Measurements from ENCODE around the gene PKD2. TPM values are rescaled to one million over a fixed set of nuclear protein-coding genes. Genes with fewer than 3 reads are reported as not detected.

Gene PKD2
- total RNA-seq (2021), result 35.7 and 38.4 TPM in 2 replicates
- long read RNA-seq, full-length matches to known transcripts, result 2 of 19 reads
- long read RNA-seq, partial matches to known transcripts, result 8 of 19 reads
- long read RNA-seq, other reads (novel, unspliced or antisense), result 9 of 19 reads

- Histone ChIP-seq H4K20me1 (ENCODE audit: control insufficient read depth, insufficient read depth, insufficient read length) (no peaks in the 10 kb centered on the region), H3K4me1 (ENCODE audit: insufficient read depth, low read length) (peaks cover 14% of the 10 kb centered on the region; the same call in 1 of the 2 replicates), H3K9ac (ENCODE audit: extremely low read depth, insufficient read length, low read length) (peak within 1 kb of the TSS; percentile 64), H3K18ac (ENCODE audit: insufficient read length, low read depth, low read length) (peak within 1 kb of the TSS; percentile 9), H4K8ac (replicated peaks; ENCODE audit: insufficient read length, low read depth, low read length) (no peak within 1 kb of the TSS), H4K91ac (ENCODE audit: insufficient read length, low read depth, low read length) (no peak within 1 kb of the TSS), H2BK20ac (ENCODE audit: low read depth, low read length, poor library complexity, severe bottlenecking) (no peak within 1 kb of the TSS), H3K79me2 (ENCODE audit: insufficient read depth, low read length) (peaks cover 20% of the 10 kb centered on the region; the same call in 1 of the 2 replicates), H3K23ac (ENCODE audit: insufficient read length, low read depth, low read length) (no peak within 1 kb of the TSS), H4K5ac (ENCODE audit: insufficient read length, low read depth, low read length) (no peak within 1 kb of the TSS), H2BK15ac (ENCODE audit: low read depth, low read length) (no peak within 1 kb of the TSS; the same call in 1 of the 2 replicates), H3K27ac (ENCODE audit: insufficient read length, low read depth, low read length) (no peak within 1 kb of the TSS), H3K56ac (ENCODE audit: insufficient read length, low read depth, low read length) (no peak within 1 kb of the TSS), H3T11ph (ENCODE audit: low read length) (no peak within 1 kb of the TSS), H3K9me3 (ENCODE audit: control insufficient read depth, low read depth, low read length) (no peaks in the 10 kb centered on the region), H2AFZ (ENCODE audit: low read length) (no peak within 1 kb of the TSS), H3K23me2 (ENCODE audit: insufficient read length, low read depth, low read length, poor library complexity, severe bottlenecking) (peaks cover 5% of the 10 kb centered on the region), H3K4me2 (ENCODE audit: insufficient read depth, insufficient read length, low read length) (peak within 1 kb of the TSS; percentile 90), H3K14ac (ENCODE audit: insufficient read depth, low read length) (peak within 1 kb of the TSS; percentile 49), H3K79me1 (ENCODE audit: insufficient read depth, low read depth, low read length, poor library complexity, severe bottlenecking) (peaks cover 5% of the 10 kb centered on the region), H2BK12ac (ENCODE audit: insufficient read length, low read depth, low read length) (no peak within 1 kb of the TSS), H2BK120ac (ENCODE audit: low read depth, low read length, poor library complexity, severe bottlenecking) (no peak within 1 kb of the TSS), H2AK5ac (ENCODE audit: insufficient read length, low read length) (no peak within 1 kb of the TSS), H3K4ac (ENCODE audit: low read depth, low read length) (no peak within 1 kb of the TSS), H3K27me3 (ENCODE audit: insufficient read depth, low read length) (peaks cover 3% of the 10 kb centered on the region), H2BK5ac (ENCODE audit: insufficient read length, low read length) (no peak within 1 kb of the TSS)
- peak; percentile 77 for DNase-seq
- Mint-ChIP-seq H3K9me3 (peaks cover 0 to 2% of the 10 kb centered on the region in 2 experiments; a peak in 1 of 5 replicates), H3K4me3 (peak within 1 kb of the TSS; percentile 86 to 94), H3K27ac (peak within 1 kb of the TSS in 2 of 3 experiments; percentile 68 to 82; a peak in 4 of 7 replicates), H3K4me1 (peaks cover 44 to 48% of the 10 kb centered on the region in 2 experiments), H3K27me3 (ENCODE audit: low read depth) (peaks cover 26% of the 10 kb centered on the region), H3K36me3 (ENCODE audit: insufficient read depth in 1 of 3, low read depth in 3 of 3) (peaks cover 0 to 2% (median 2%) of the 10 kb centered on the region in 3 experiments; a peak in 2 of 7 replicates)
- no CpG with 5 or more reads among the region's 116 CpGs for whole genome bisulfite sequencing (ENCODE audit: extremely low coverage, insufficient read length, low lambda C conversion rate)
- TF ChIP-seq, protein P1, sequence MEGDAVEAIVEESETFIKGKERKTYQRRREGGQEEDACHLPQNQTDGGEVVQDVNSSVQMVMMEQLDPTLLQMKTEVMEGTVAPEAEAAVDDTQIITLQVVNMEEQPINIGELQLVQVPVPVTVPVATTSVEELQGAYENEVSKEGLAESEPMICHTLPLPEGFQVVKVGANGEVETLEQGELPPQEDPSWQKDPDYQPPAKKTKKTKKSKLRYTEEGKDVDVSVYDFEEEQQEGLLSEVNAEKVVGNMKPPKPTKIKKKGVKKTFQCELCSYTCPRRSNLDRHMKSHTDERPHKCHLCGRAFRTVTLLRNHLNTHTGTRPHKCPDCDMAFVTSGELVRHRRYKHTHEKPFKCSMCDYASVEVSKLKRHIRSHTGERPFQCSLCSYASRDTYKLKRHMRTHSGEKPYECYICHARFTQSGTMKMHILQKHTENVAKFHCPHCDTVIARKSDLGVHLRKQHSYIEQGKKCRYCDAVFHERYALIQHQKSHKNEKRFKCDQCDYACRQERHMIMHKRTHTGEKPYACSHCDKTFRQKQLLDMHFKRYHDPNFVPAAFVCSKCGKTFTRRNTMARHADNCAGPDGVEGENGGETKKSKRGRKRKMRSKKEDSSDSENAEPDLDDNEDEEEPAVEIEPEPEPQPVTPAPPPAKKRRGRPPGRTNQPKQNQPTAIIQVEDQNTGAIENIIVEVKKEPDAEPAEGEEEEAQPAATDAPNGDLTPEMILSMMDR (conservative IDR thresholded peaks at IDR 0.05), result no peak
These were observed at the start of gene PKD2 for GRCh38 chr4:88007304-88008121. TSS of gene PKD2 (plus strand) at chr4:88007635. CDS start at chr4:88007734, 99 bp downstream.
